GM18520 (cell line): ENCODE results near the gene SCARF2.
"Not testable (repeated sequence)": the region's sequence is repeated elsewhere in the genome, so short reads cannot be mapped to it uniquely, and the experiment has no call there.

Experiments
- ATAC-seq: cut with Tn5 transposase; IDR thresholded peaks from one replicate; pipeline ENCODE4 v1.9.1; 2021; ENCODE audit not compliant: unreplicated experiment

SCARF2 gene

GRCh38 chr22:20427945-20428417, 9.6 kb downstream of the SCARF2 start:
- no peak for ATAC-seq

GRCh38 chr22:20427104-20427944, 10.3 kb downstream of the SCARF2 start:
- ATAC-seq = no peak

GRCh38 chr22:20426259-20426615, 11.4 kb downstream of the SCARF2 start:
- ATAC-seq = no peak

- no peak for ATAC-seq
These were observed 11.9 kb downstream of the SCARF2 start for GRCh38 chr22:20425566-20426258.

- no peak for ATAC-seq
These were observed 12.6 kb downstream of the SCARF2 start for GRCh38 chr22:20424932-20425565.

GRCh38 chr22:20424568-20424931, 13.1 kb downstream of the SCARF2 start:
- ATAC-seq = no peak

- no peak for ATAC-seq
These were observed 13.6 kb downstream of the SCARF2 start for GRCh38 chr22:20423906-20424551.

GRCh38 chr22:20423008-20423905, 14.4 kb downstream of the SCARF2 start:
- no peak for ATAC-seq

GRCh38 chr22:20422271-20423007, 15.2 kb downstream of the SCARF2 start:
- no peak for ATAC-seq

GRCh38 chr22:20421507-20421874, 16.1 kb downstream of the SCARF2 start:
- no peak for ATAC-seq

GRCh38 chr22:20420157-20420842, 17.3 kb downstream of the SCARF2 start:
- ATAC-seq = no peak

GRCh38 chr22:20419664-20419951, 18.0 kb downstream of the SCARF2 start:
- ATAC-seq = no peak

GRCh38 chr22:20418211-20418788, 19.3 kb downstream of the SCARF2 start:
- no peak for ATAC-seq

- ATAC-seq = not testable (repeated sequence)
These were observed 21.9 kb downstream of the SCARF2 start for GRCh38 chr22:20415699-20416098.

GRCh38 chr22:20415241-20415640, 22.4 kb downstream of the SCARF2 start:
- not testable (repeated sequence) for ATAC-seq

- ATAC-seq = no peak
These were observed 23.2 kb downstream of the SCARF2 start for GRCh38 chr22:20414450-20414849.

GRCh38 chr22:20414059-20414440, 23.6 kb downstream of the SCARF2 start:
- no peak for ATAC-seq

- ATAC-seq = no peak
These were observed 24.2 kb downstream of the SCARF2 start for GRCh38 chr22:20413217-20414058.
